ENCODE results near the gene MAGI2. TPM values are rescaled to one million over a fixed set of nuclear protein-coding genes. Genes with fewer than 3 reads are reported as not detected.

Gene MAGI2
- total RNA-seq, 1 donor = 18.8 TPM

- no peaks in the 10 kb centered on the region for H3K79me2 ChIP-seq (ENCODE audit: insufficient read depth, low read length)
- no peaks in the 10 kb centered on the region for H3K4me1 ChIP-seq (ENCODE audit: insufficient read depth, low read length)
- H3K4me3 ChIP-seq (ENCODE audit: insufficient read depth, low read length) = no peak overlapping the region
- H3K9me3 ChIP-seq (ENCODE audit: low read depth, low read length) = no peaks in the 10 kb centered on the region
- no peak overlapping the region for H2AFZ ChIP-seq (ENCODE audit: low read length)
- H4K20me1 ChIP-seq (ENCODE audit: insufficient read depth, low read length) = no peaks in the 10 kb centered on the region
- H3K4me2 ChIP-seq (ENCODE audit: insufficient read depth, low read length) = no peak overlapping the region
- TF ChIP-seq CTCF (IDR thresholded peaks at IDR 0.05; ENCODE audit: extremely low read depth, low read depth, low read length) = no peak
- DNase-seq (ENCODE audit: insufficient read length, low spot score, missing footprints) = no peak
- H3K27ac ChIP-seq (ENCODE audit: low read depth, low read length) = no peak overlapping the region
- H3K36me3 ChIP-seq (ENCODE audit: insufficient read depth, low read length) = no peaks in the 10 kb centered on the region
- no peaks in the 10 kb centered on the region for H3K27me3 ChIP-seq (ENCODE audit: insufficient read depth, low read length)
These were observed 552.7 kb downstream of the MAGI2 start for GRCh38 chr7:78900806-78901205.

- no peak overlapping the region for H3K4me2 ChIP-seq (ENCODE audit: insufficient read depth, low read length)
- no peak for DNase-seq (ENCODE audit: insufficient read length, low spot score, missing footprints)
- no peaks in the 10 kb centered on the region for H3K36me3 ChIP-seq (ENCODE audit: insufficient read depth, low read length)
- no peak overlapping the region for H2AFZ ChIP-seq (ENCODE audit: low read length)
- H3K79me2 ChIP-seq (ENCODE audit: insufficient read depth, low read length) = no peaks in the 10 kb centered on the region
- no peak overlapping the region for H3K27ac ChIP-seq (ENCODE audit: low read depth, low read length)
- H3K4me3 ChIP-seq (ENCODE audit: insufficient read depth, low read length) = no peak overlapping the region
- no peak for TF ChIP-seq CTCF (IDR thresholded peaks at IDR 0.05; ENCODE audit: extremely low read depth, low read depth, low read length)
- H4K20me1 ChIP-seq (ENCODE audit: insufficient read depth, low read length) = no peaks in the 10 kb centered on the region
- H3K27me3 ChIP-seq (ENCODE audit: insufficient read depth, low read length) = no peaks in the 10 kb centered on the region
- H3K9me3 ChIP-seq (ENCODE audit: low read depth, low read length) = no peaks in the 10 kb centered on the region
- H3K4me1 ChIP-seq (ENCODE audit: insufficient read depth, low read length) = no peaks in the 10 kb centered on the region
These were observed 558.1 kb downstream of the MAGI2 start for GRCh38 chr7:78895393-78895792.

- Histone ChIP-seq H3K27ac (ENCODE audit: low read depth, low read length) (no peak overlapping the region), H3K4me1 (ENCODE audit: insufficient read depth, low read length) (no peaks in the 10 kb centered on the region)
- no peak for TF ChIP-seq CTCF (IDR thresholded peaks at IDR 0.05; ENCODE audit: extremely low read depth, low read depth, low read length)
These were observed 574.3 kb downstream of the MAGI2 start for GRCh38 chr7:78879206-78879605.

GRCh38 chr7:78873117-78873516 lies 580.4 kb downstream of the MAGI2 start:
- no peaks in the 10 kb centered on the region for H3K9me3 ChIP-seq (ENCODE audit: low read depth, low read length)
- H3K79me2 ChIP-seq (ENCODE audit: insufficient read depth, low read length) = no peaks in the 10 kb centered on the region
- H2AFZ ChIP-seq (ENCODE audit: low read length) = no peak overlapping the region
- no peaks in the 10 kb centered on the region for H3K36me3 ChIP-seq (ENCODE audit: insufficient read depth, low read length)
- no peaks in the 10 kb centered on the region for H4K20me1 ChIP-seq (ENCODE audit: insufficient read depth, low read length)
- DNase-seq (ENCODE audit: insufficient read length, low spot score, missing footprints) = no peak
- H3K27me3 ChIP-seq (ENCODE audit: insufficient read depth, low read length) = no peaks in the 10 kb centered on the region
- H3K4me3 ChIP-seq (ENCODE audit: insufficient read depth, low read length) = no peak overlapping the region
- no peaks in the 10 kb centered on the region for H3K4me1 ChIP-seq (ENCODE audit: insufficient read depth, low read length)
- no peak overlapping the region for H3K4me2 ChIP-seq (ENCODE audit: insufficient read depth, low read length)
- TF ChIP-seq CTCF (IDR thresholded peaks at IDR 0.05; ENCODE audit: extremely low read depth, low read depth, low read length) = no peak
- no peak overlapping the region for H3K27ac ChIP-seq (ENCODE audit: low read depth, low read length)

More at GRCh38 chr7:78879206-78879605, 574.3 kb downstream of the MAGI2 start:
- H3K79me2 ChIP-seq (ENCODE audit: insufficient read depth, low read length) = no peaks in the 10 kb centered on the region
- no peak overlapping the region for H3K4me2 ChIP-seq (ENCODE audit: insufficient read depth, low read length)
- H3K9me3 ChIP-seq (ENCODE audit: low read depth, low read length) = no peaks in the 10 kb centered on the region
- H2AFZ ChIP-seq (ENCODE audit: low read length) = no peak overlapping the region
- H3K4me3 ChIP-seq (ENCODE audit: insufficient read depth, low read length) = no peak overlapping the region
- no peak for DNase-seq (ENCODE audit: insufficient read length, low spot score, missing footprints)
- H3K36me3 ChIP-seq (ENCODE audit: insufficient read depth, low read length) = no peaks in the 10 kb centered on the region
- H3K27me3 ChIP-seq (ENCODE audit: insufficient read depth, low read length) = no peaks in the 10 kb centered on the region
- H4K20me1 ChIP-seq (ENCODE audit: insufficient read depth, low read length) = no peaks in the 10 kb centered on the region

All from osteoblast (primary cell).